HEK293 (cell line): Measurements from ENCODE around the gene SLC1A1.

ENCODE experiments used
- RBAK ChIP-seq: fragments of 450-650 bp; formaldehyde crosslinking; IDR thresholded peaks from 2 replicates; pipeline ENCODE4 v1.5.1; 2016; ENCODE audit warnings: missing biosample characterization, missing genetic modification characterization
- ZBTB7A ChIP-seq: fragments of 450-650 bp; formaldehyde crosslinking; IDR thresholded peaks from 2 replicates; pipeline ENCODE4 v1.5.1; 2016; ENCODE audit warnings: low read depth, missing biosample characterization, missing genetic modification characterization
- ZNF670 ChIP-seq: fragments of 450-650 bp; formaldehyde crosslinking; IDR thresholded peaks from 2 replicates; pipeline ENCODE4 v1.5.1; 2016; ENCODE audit warnings: missing biosample characterization, missing genetic modification characterization, low read depth
- TF ChIP-seq, protein P1 (sequence below): fragments of 450-650 bp; formaldehyde crosslinking; IDR thresholded peaks from 2 replicates; pipeline ENCODE4 v1.5.1; 2016; ENCODE audit warnings: missing biosample characterization, missing genetic modification characterization

- no peak for TF ChIP-seq ZBTB7A (tag by site-specific recombination)
- no peak for TF ChIP-seq RBAK
- no peak for TF ChIP-seq ZNF670
- TF ChIP-seq, protein P1, sequence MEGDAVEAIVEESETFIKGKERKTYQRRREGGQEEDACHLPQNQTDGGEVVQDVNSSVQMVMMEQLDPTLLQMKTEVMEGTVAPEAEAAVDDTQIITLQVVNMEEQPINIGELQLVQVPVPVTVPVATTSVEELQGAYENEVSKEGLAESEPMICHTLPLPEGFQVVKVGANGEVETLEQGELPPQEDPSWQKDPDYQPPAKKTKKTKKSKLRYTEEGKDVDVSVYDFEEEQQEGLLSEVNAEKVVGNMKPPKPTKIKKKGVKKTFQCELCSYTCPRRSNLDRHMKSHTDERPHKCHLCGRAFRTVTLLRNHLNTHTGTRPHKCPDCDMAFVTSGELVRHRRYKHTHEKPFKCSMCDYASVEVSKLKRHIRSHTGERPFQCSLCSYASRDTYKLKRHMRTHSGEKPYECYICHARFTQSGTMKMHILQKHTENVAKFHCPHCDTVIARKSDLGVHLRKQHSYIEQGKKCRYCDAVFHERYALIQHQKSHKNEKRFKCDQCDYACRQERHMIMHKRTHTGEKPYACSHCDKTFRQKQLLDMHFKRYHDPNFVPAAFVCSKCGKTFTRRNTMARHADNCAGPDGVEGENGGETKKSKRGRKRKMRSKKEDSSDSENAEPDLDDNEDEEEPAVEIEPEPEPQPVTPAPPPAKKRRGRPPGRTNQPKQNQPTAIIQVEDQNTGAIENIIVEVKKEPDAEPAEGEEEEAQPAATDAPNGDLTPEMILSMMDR (tag by site-specific recombination) = no peak
These were observed 84.5 kb downstream of the SLC1A1 start for GRCh38 chr9:4574657-4575243.
